Neural progenitor cell (in vitro differentiated cells): Measurements from ENCODE around the gene CATSPERB. TPM values are rescaled to one million over a fixed set of nuclear protein-coding genes. Genes with fewer than 3 reads are reported as not detected.
"Not testable (repeated sequence)": the region's sequence is repeated elsewhere in the genome, so short reads cannot be mapped to it uniquely, and the experiment has no call there.

Experiments used
- DNase-seq: peaks from one replicate; pipeline ENCODE4 v3.0.0-alpha.2; 2016; ENCODE audit warnings: low spot score
- H2AFZ ChIP-seq: fragments of 200-600 bp; sonication (generic); replicated peaks from 2 replicates; pipeline ENCODE4 v1.6.1; 2016; ENCODE audit warnings: antibody characterized with exemption
- H3F3A ChIP-seq: fragments of 200-600 bp; sonication (generic); 2 replicates; pipeline ENCODE4 v1.6.1; 2016; ENCODE audit warnings: antibody characterized with exemption, low read depth
- H3K27ac ChIP-seq: fragments of 200-600 bp; sonication (generic); 2 replicates; pipeline ENCODE4 v1.5.1; 2016; ENCODE audit warnings: mild to moderate bottlenecking
- H3K27me3 ChIP-seq: fragments of 200-600 bp; sonication (generic); 2 replicates; pipeline ENCODE4 v1.6.1; 2016; ENCODE audit warnings: mild to moderate bottlenecking, moderate library complexity
- H3K36me3 ChIP-seq: fragments of 200-600 bp; sonication (generic); 2 replicates; pipeline ENCODE4 v1.5.1; 2016
- H3K4me1 ChIP-seq: fragments of 200-600 bp; sonication (generic); 2 replicates; pipeline ENCODE4 v1.6.1; 2016; ENCODE audit warnings: mixed run types
- H3K4me2 ChIP-seq: fragments of 200-600 bp; sonication (generic); 2 replicates; pipeline ENCODE4 v1.6.1; 2016
- H3K4me3 ChIP-seq: fragments of 200-600 bp; sonication (generic); 2 replicates; pipeline ENCODE4 v1.5.1; 2016
- H3K79me2 ChIP-seq: fragments of 200-600 bp; sonication (generic); 2 replicates; pipeline ENCODE4 v1.6.1; 2016; ENCODE audit warnings: low read depth
- H3K9ac ChIP-seq: fragments of 200-600 bp; sonication (generic); 2 replicates; pipeline ENCODE4 v1.6.1; 2016
- H3K9me3 ChIP-seq: fragments of 200-600 bp; sonication (generic); 2 replicates; pipeline ENCODE4 v1.5.1; 2016; ENCODE audit warnings: low read depth
- H4K20me1 ChIP-seq: fragments of 200-600 bp; sonication (generic); 2 replicates; pipeline ENCODE4 v1.6.1; 2016; ENCODE audit warnings: low read depth
- H3K27ac Mint-ChIP-seq: 3 replicates; pipeline ENCODE4 v1.8.0; 2021; ENCODE audit warnings: mixed read lengths
- H3K27me3 Mint-ChIP-seq: 2 replicates; pipeline ENCODE4 v1.8.0; 2022; ENCODE audit warnings: low read depth, mild to moderate bottlenecking, inconsistent platforms, moderate library complexity, mixed read lengths; ENCODE audit not compliant: insufficient read depth
- H3K36me3 Mint-ChIP-seq: 3 replicates; pipeline ENCODE4 v1.8.0; 2021; ENCODE audit warnings: mixed read lengths
- H3K4me1 Mint-ChIP-seq: 3 replicates; pipeline ENCODE4 v1.8.0; 2021; ENCODE audit warnings: mixed read lengths
- H3K4me3 Mint-ChIP-seq: 3 replicates; pipeline ENCODE4 v1.8.0; 2021; ENCODE audit warnings: mild to moderate bottlenecking, moderate library complexity, mixed read lengths
- H3K9me3 Mint-ChIP-seq: 3 replicates; pipeline ENCODE4 v1.8.0; 2020; ENCODE audit warnings: mixed read lengths
- CTCF ChIP-seq: fragments of 200-600 bp; sonication (generic); IDR thresholded peaks from 2 replicates; pipeline ENCODE4 v1.5.1; 2017; ENCODE audit warnings: antibody characterized with exemption, mild to moderate bottlenecking
- EZH2 ChIP-seq: fragments of 200-600 bp; sonication (generic); IDR thresholded peaks from 2 replicates; pipeline ENCODE4 v1.6.1; 2017; ENCODE audit warnings: antibody characterized with exemption, mild to moderate bottlenecking, moderate library complexity
- EZH2phosphoT487 ChIP-seq: fragments of 200-600 bp; sonication (generic); IDR thresholded peaks from 2 replicates; pipeline ENCODE4 v1.6.1; 2017; ENCODE audit warnings: antibody characterized with exemption
- total RNA-seq: library from RNA; depleted of rRNA; stranded (reverse); fragments of >200 nt; gene quantifications from 2 replicates; pipeline ENCODE4 v1.2.3, GENCODE V29; 2015; ENCODE audit warnings: low replicate concordance

Gene CATSPERB
- total RNA-seq, 1 donor from 2014 or later, result not detected

DNA sequence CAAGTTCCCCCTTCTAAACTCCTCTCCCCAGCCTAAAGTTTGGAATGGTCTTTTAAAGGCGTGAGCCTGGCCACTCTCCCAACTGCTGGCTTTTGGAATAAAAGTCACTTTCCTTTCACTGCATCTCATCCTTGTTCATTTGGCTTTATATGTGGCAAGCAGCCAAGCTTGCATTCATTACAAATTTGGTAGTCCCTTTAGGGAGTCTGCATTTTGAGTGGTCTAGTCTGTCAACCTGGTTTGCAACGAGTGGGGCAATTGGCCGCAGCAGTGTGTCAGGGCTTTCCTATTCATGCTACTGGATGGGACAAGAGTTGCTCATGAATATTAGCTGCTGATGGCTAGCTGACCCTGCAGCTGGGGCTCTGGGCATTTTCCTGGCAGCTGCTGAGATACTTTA lies 57.0 kb downstream of the CATSPERB start:
- H3F3A ChIP-seq, result no peaks in the 10 kb centered on the region
- H3K27me3 ChIP-seq, result no peaks in the 10 kb centered on the region

GRCh38 chr14:91669867-91670266 lies 62.0 kb downstream of the CATSPERB start:
- H3K4me3 Mint-ChIP-seq, result no peak overlapping the region
- no peak overlapping the region for H3K4me3 ChIP-seq
- H3K27me3 Mint-ChIP-seq, result no peaks in the 10 kb centered on the region
- H3K27ac Mint-ChIP-seq, result no peak overlapping the region
- DNase-seq, result no peak
- H3K4me2 ChIP-seq, result no peak overlapping the region
- no peak overlapping the region for H2AFZ ChIP-seq
- no peak for TF ChIP-seq EZH2phosphoT487
- TF ChIP-seq CTCF, result no peak
- no peak for TF ChIP-seq EZH2
- H3K4me1 Mint-ChIP-seq, result no peaks in the 10 kb centered on the region
- H3K27me3 ChIP-seq, result no peaks in the 10 kb centered on the region
- peaks cover 11% of the 10 kb centered on the region for H3K9me3 Mint-ChIP-seq
- no peaks in the 10 kb centered on the region for H3K4me1 ChIP-seq
- H3K9ac ChIP-seq, result no peak overlapping the region
- H3K36me3 ChIP-seq, result no peaks in the 10 kb centered on the region
- H4K20me1 ChIP-seq, result no peaks in the 10 kb centered on the region
- no peaks in the 10 kb centered on the region for H3F3A ChIP-seq
- no peaks in the 10 kb centered on the region for H3K36me3 Mint-ChIP-seq
- no peaks in the 10 kb centered on the region for H3K79me2 ChIP-seq
- H3K27ac ChIP-seq, result no peak overlapping the region
- H3K9me3 ChIP-seq, result no peaks in the 10 kb centered on the region

More for the DNA sequence above, 57.0 kb downstream of the CATSPERB start:
- no peak overlapping the region for H3K27ac Mint-ChIP-seq
- H3K9ac ChIP-seq, result no peak overlapping the region
- no peaks in the 10 kb centered on the region for H4K20me1 ChIP-seq
- H3K27me3 Mint-ChIP-seq, result peaks cover 4% of the 10 kb centered on the region
- no peaks in the 10 kb centered on the region for H3K36me3 Mint-ChIP-seq
- peaks cover 12% of the 10 kb centered on the region for H3K9me3 ChIP-seq
- H3K79me2 ChIP-seq, result no peaks in the 10 kb centered on the region
- no peak overlapping the region for H2AFZ ChIP-seq
- H3K4me2 ChIP-seq, result no peak overlapping the region
- H3K36me3 ChIP-seq, result no peaks in the 10 kb centered on the region
- no peaks in the 10 kb centered on the region for H3K4me1 Mint-ChIP-seq
- H3K4me3 ChIP-seq, result no peak overlapping the region
- no peaks in the 10 kb centered on the region for H3K4me1 ChIP-seq
- H3K9me3 Mint-ChIP-seq, result peaks cover 18% of the 10 kb centered on the region
- no peak overlapping the region for H3K4me3 Mint-ChIP-seq
- DNase-seq, result no peak
- TF ChIP-seq CTCF, result no peak
- no peak for TF ChIP-seq EZH2phosphoT487
- no peak for TF ChIP-seq EZH2
- H3K27ac ChIP-seq, result no peak overlapping the region

DNA sequence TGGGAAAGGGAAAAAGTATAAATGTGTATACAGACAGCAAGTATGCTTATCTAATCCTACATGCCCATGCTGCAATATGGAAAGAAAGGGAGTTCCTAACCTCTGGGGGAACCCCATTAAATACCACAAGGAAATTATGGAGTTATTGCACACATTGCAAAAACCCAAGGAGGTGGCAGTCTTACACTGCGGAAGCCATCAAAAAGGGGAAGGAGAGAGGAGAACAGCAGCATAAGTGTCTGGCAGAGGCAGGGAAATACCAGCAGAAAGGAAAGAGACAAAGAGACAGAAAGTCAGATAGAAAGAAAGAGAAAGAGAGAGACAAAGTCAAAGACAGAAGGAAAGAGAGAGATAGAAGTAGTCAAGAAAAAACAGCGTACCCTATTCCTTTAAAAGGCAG lies 64.8 kb downstream of the CATSPERB start:
- H3K9me3 Mint-ChIP-seq, result peaks cover 13% of the 10 kb centered on the region
- H3K27me3 Mint-ChIP-seq, H3K4me1 ChIP-seq, H2AFZ ChIP-seq, H3K4me3 ChIP-seq, H3K27ac ChIP-seq, H3K27ac Mint-ChIP-seq, H3K36me3 ChIP-seq, H3K4me3 Mint-ChIP-seq, H3K27me3 ChIP-seq, H3K9me3 ChIP-seq, H3F3A ChIP-seq, H3K9ac ChIP-seq, H3K4me2 ChIP-seq, H3K4me1 Mint-ChIP-seq, DNase-seq, H3K79me2 ChIP-seq, H4K20me1 ChIP-seq, H3K36me3 Mint-ChIP-seq: not testable (repeated sequence)

GRCh38 chr14:91660790-91661189 lies 71.1 kb downstream of the CATSPERB start:
- no peaks in the 10 kb centered on the region for H3K36me3 ChIP-seq
- no peak overlapping the region for H3K9ac ChIP-seq
- Mint-ChIP-seq H3K36me3 (no peaks in the 10 kb centered on the region), H3K27me3 (no peaks in the 10 kb centered on the region), H3K4me3 (no peak overlapping the region), H3K4me1 (no peaks in the 10 kb centered on the region), H3K9me3 (peaks cover 2% of the 10 kb centered on the region), H3K27ac (no peak overlapping the region)
- no peak overlapping the region for H3K27ac ChIP-seq
- H3K27me3 ChIP-seq, result no peaks in the 10 kb centered on the region
- no peaks in the 10 kb centered on the region for H4K20me1 ChIP-seq
- H3K79me2 ChIP-seq, result no peaks in the 10 kb centered on the region
- H3K9me3 ChIP-seq, result no peaks in the 10 kb centered on the region
- H2AFZ ChIP-seq, result no peak overlapping the region
- no peaks in the 10 kb centered on the region for H3K4me1 ChIP-seq
- DNase-seq, result no peak
- no peak overlapping the region for H3K4me3 ChIP-seq
- no peak for TF ChIP-seq EZH2phosphoT487
- no peak for TF ChIP-seq EZH2
- TF ChIP-seq CTCF, result no peak
- H3F3A ChIP-seq, result no peaks in the 10 kb centered on the region
- no peak overlapping the region for H3K4me2 ChIP-seq
